ENCODE measurements around the gene DEDD. TPM values are rescaled to one million over a fixed set of nuclear protein-coding genes. Genes with fewer than 3 reads are reported as not detected.
A peak's percentile ranks its signal among the peaks of the same experiment; 100 is the strongest.

DEDD gene
- total RNA-seq, 3 donors from 2014 or later (not counting 1 experiment from before 2014, with no cell fraction given) = 40.6 to 44.0 (median 43.0) TPM

- peaks cover 2% of the 10 kb centered on the region for H3K36me3 Mint-ChIP-seq
- H3K4me1 ChIP-seq (ENCODE audit: control insufficient read depth, insufficient read depth, low read length) = peaks cover 56% of the 10 kb centered on the region
- H3K9me3 ChIP-seq (ENCODE audit: control insufficient read depth, insufficient read depth, low read length) = no peaks in the 10 kb centered on the region
- WGBS (ENCODE audit: insufficient coverage) = 99% methylated on average over 3 of the region's 3 CpGs
- H3K36me3 ChIP-seq (ENCODE audit: control insufficient read depth, insufficient read depth, low read length) = peaks cover 12% of the 10 kb centered on the region
- H3K9me3 Mint-ChIP-seq = no peaks in the 10 kb centered on the region
- DNase-seq = no peak
- no peaks in the 10 kb centered on the region for H3K27me3 ChIP-seq (ENCODE audit: control insufficient read depth, insufficient read depth, low read length)
- TF ChIP-seq, protein P1, sequence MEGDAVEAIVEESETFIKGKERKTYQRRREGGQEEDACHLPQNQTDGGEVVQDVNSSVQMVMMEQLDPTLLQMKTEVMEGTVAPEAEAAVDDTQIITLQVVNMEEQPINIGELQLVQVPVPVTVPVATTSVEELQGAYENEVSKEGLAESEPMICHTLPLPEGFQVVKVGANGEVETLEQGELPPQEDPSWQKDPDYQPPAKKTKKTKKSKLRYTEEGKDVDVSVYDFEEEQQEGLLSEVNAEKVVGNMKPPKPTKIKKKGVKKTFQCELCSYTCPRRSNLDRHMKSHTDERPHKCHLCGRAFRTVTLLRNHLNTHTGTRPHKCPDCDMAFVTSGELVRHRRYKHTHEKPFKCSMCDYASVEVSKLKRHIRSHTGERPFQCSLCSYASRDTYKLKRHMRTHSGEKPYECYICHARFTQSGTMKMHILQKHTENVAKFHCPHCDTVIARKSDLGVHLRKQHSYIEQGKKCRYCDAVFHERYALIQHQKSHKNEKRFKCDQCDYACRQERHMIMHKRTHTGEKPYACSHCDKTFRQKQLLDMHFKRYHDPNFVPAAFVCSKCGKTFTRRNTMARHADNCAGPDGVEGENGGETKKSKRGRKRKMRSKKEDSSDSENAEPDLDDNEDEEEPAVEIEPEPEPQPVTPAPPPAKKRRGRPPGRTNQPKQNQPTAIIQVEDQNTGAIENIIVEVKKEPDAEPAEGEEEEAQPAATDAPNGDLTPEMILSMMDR (IDR thresholded peaks at IDR 0.05) = no peak
- intact Hi-C loops (cut with micrococcal nuclease) = no loop called here
- H3K27ac ChIP-seq (ENCODE audit: low read length) = no peak overlapping the region
- peaks cover 81 to 86% of the 10 kb centered on the region in 2 donors for H3K4me1 Mint-ChIP-seq
- peak overlapping the region; percentile 31 for H3K4me3 Mint-ChIP-seq
- ATAC-seq = no peak
- no peak overlapping the region for H3K4me3 ChIP-seq (ENCODE audit: low read length)
- H3K27ac Mint-ChIP-seq = peak overlapping the region; percentile 95 to 97
- no peaks in the 10 kb centered on the region for H3K27me3 Mint-ChIP-seq (ENCODE audit: low read depth in 2 of 2)
These were observed 47.2 kb upstream of the DEDD start for GRCh38 chr1:161179698-161180097.

- H3K9me3 Mint-ChIP-seq = no peaks in the 10 kb centered on the region
- H3K27ac Mint-ChIP-seq = peak overlapping the region; percentile 96 to 99
- Histone ChIP-seq H3K9me3 (ENCODE audit: control insufficient read depth, insufficient read depth, low read length) (no peaks in the 10 kb centered on the region), H3K4me3 (ENCODE audit: low read length) (peak overlapping the region; percentile 96), H3K27ac (ENCODE audit: low read length) (peak overlapping the region; percentile 89), H3K27me3 (ENCODE audit: control insufficient read depth, insufficient read depth, low read length) (no peaks in the 10 kb centered on the region), H3K36me3 (ENCODE audit: control insufficient read depth, insufficient read depth, low read length) (peaks cover 27% of the 10 kb centered on the region), H3K4me1 (ENCODE audit: control insufficient read depth, insufficient read depth, low read length) (peaks cover 41% of the 10 kb centered on the region)
- no peaks in the 10 kb centered on the region for H3K27me3 Mint-ChIP-seq (ENCODE audit: low read depth in 2 of 2)
- ATAC-seq (no peak), DNase-seq (no peak)
- peaks cover 74 to 81% of the 10 kb centered on the region in 2 donors for H3K4me1 Mint-ChIP-seq
- H3K4me3 Mint-ChIP-seq = peak overlapping the region; percentile 99
- H3K36me3 Mint-ChIP-seq = peaks cover 15% of the 10 kb centered on the region
- intact Hi-C loops (cut with micrococcal nuclease) = loop anchor here (1.0 kb wide), 1 partner anchor 12 kb away; the partner anchor contains the start of gene PPOX
- 94% methylated on average over 9 of the region's 9 CpGs for WGBS (ENCODE audit: insufficient coverage)
- TF ChIP-seq, protein P1 (IDR thresholded peaks at IDR 0.05) = no peak
These were observed 45.4 kb upstream of the DEDD start for GRCh38 chr1:161177936-161178244.

- H3K36me3 ChIP-seq (ENCODE audit: control insufficient read depth, insufficient read depth, low read length) = peaks cover 32% of the 10 kb centered on the region
- Mint-ChIP-seq H3K4me3 (peak within 1 kb of the TSS; percentile 99), H3K27me3 (ENCODE audit: low read depth in 2 of 2) (no peaks in the 10 kb centered on the region), H3K27ac (peak within 1 kb of the TSS; percentile 96 to 99), H3K36me3 (peaks cover 21% of the 10 kb centered on the region), H3K4me1 (peaks cover 74 to 81% of the 10 kb centered on the region in 2 donors), H3K9me3 (no peaks in the 10 kb centered on the region)
- H3K27me3 ChIP-seq (ENCODE audit: control insufficient read depth, insufficient read depth, low read length) = no peaks in the 10 kb centered on the region
- H3K9me3 ChIP-seq (ENCODE audit: control insufficient read depth, insufficient read depth, low read length) = no peaks in the 10 kb centered on the region
- peaks cover 36% of the 10 kb centered on the region for H3K4me1 ChIP-seq (ENCODE audit: control insufficient read depth, insufficient read depth, low read length)
- TF ChIP-seq, protein P1 (IDR thresholded peaks at IDR 0.05) = no peak
- 7% methylated on average over 50 of the region's 50 CpGs for WGBS (ENCODE audit: insufficient coverage)
- DNase-seq (peak; percentile 91 to 97), ATAC-seq (peak; percentile 89 to 94 (median 94))
- H3K27ac ChIP-seq (ENCODE audit: low read length) = peak within 1 kb of the TSS; percentile 89
- intact Hi-C loops (cut with micrococcal nuclease) = loop anchor here (1.0 kb wide), 1 partner anchor 11 kb away; the partner anchor contains the start of gene PPOX
- H3K4me3 ChIP-seq (ENCODE audit: low read length) = peak within 1 kb of the TSS; percentile 96
These were observed 44.9 kb upstream of the DEDD start, which contains the start of gene B4GALT3 for GRCh38 chr1:161177112-161177935. Gene B4GALT3, minus strand, starts transcription at chr1:161177507. Its CDS starts 1,447 bp downstream, at chr1:161176060.

Measured in natural killer cell (primary cell).